GM21825 (cell line): ENCODE measurements around the gene SV2A.
"Not testable (repeated sequence)": the region's sequence is repeated elsewhere in the genome, so short reads cannot be mapped to it uniquely, and the experiment has no call there.

Experiments used
- ATAC-seq: cut with Tn5 transposase; IDR thresholded peaks from one replicate; pipeline ENCODE4 v1.9.1; 2021; ENCODE audit warnings: mild to moderate bottlenecking, moderate library complexity; ENCODE audit not compliant: unreplicated experiment

Gene SV2A

GRCh38 chr1:149917571-149918144 is at the start of gene SV2A:
TSS of gene SV2A (minus strand) at chr1:149917844. CDS start at chr1:149913840, 4,004 bp downstream.
- ATAC-seq = no peak

- no peak for ATAC-seq
Measured at GRCh38 chr1:149967041-149967440, 49.4 kb upstream of the SV2A start.

GRCh38 chr1:149966405-149966804 is 48.8 kb upstream of the SV2A start:
- no peak for ATAC-seq

GRCh38 chr1:149965440-149965839 is 47.8 kb upstream of the SV2A start:
- ATAC-seq = no peak

GRCh38 chr1:149963358-149963757 is 45.7 kb upstream of the SV2A start:
- ATAC-seq = no peak

GRCh38 chr1:149962736-149963135 is 45.1 kb upstream of the SV2A start:
- ATAC-seq = no peak

- ATAC-seq = no peak
Measured at GRCh38 chr1:149962039-149962647, 44.5 kb upstream of the SV2A start.

- not testable (repeated sequence) for ATAC-seq
Measured at GRCh38 chr1:149957548-149957947, 39.9 kb upstream of the SV2A start.

GRCh38 chr1:149949911-149950310 is 32.3 kb upstream of the SV2A start:
- ATAC-seq = no peak

- no peak for ATAC-seq
Measured at GRCh38 chr1:149945206-149945605, 27.6 kb upstream of the SV2A start.

GRCh38 chr1:149942885-149943284 is 25.2 kb upstream of the SV2A start:
- no peak for ATAC-seq

- ATAC-seq = no peak
Measured at GRCh38 chr1:149942207-149942606, 24.6 kb upstream of the SV2A start.

GRCh38 chr1:149940427-149940826 is 22.8 kb upstream of the SV2A start:
- no peak for ATAC-seq

GRCh38 chr1:149938668-149939003 is 21.0 kb upstream of the SV2A start:
- not testable (repeated sequence) for ATAC-seq

- no peak for ATAC-seq
Measured at GRCh38 chr1:149937759-149938158, 20.1 kb upstream of the SV2A start.

- no peak for ATAC-seq
Measured at GRCh38 chr1:149936992-149937705, 19.5 kb upstream of the SV2A start.

- no peak for ATAC-seq
Measured at GRCh38 chr1:149936170-149936991, 18.7 kb upstream of the SV2A start, which contains the start of gene MTMR11. TSS of gene MTMR11 (minus strand) at chr1:149936879. CDS start at chr1:149936647, 232 bp downstream.

- no peak for ATAC-seq
Measured at GRCh38 chr1:149934356-149934755, 16.7 kb upstream of the SV2A start.

- ATAC-seq = no peak
Measured at GRCh38 chr1:149933208-149933607, 15.6 kb upstream of the SV2A start.

GRCh38 chr1:149932474-149932873 is 14.8 kb upstream of the SV2A start:
- ATAC-seq = no peak

- ATAC-seq = no peak
Measured at GRCh38 chr1:149931212-149931790, 13.7 kb upstream of the SV2A start.
